IPS-NIHi7 (cell line): ENCODE data around the gene PPA2.
"Not testable (repeated sequence)": the region's sequence is repeated elsewhere in the genome, so short reads cannot be mapped to it uniquely, and the experiment has no call there.

Experiments used
- DNase-seq: peaks from one replicate; pipeline ENCODE4 v3.0.0; 2012; ENCODE audit warnings: mixed read lengths; ENCODE audit errors: extremely low spot score

PPA2 gene

GRCh38 chr4:105460306-105460705 lies 13.6 kb downstream of the PPA2 start:
- DNase-seq = no peak

GRCh38 chr4:105458541-105458940 lies 15.3 kb downstream of the PPA2 start:
- not testable (repeated sequence) for DNase-seq

- DNase-seq = no peak
Observed at GRCh38 chr4:105458001-105458400, 15.9 kb downstream of the PPA2 start.

- DNase-seq = no peak
Observed at GRCh38 chr4:105455998-105456397, 17.9 kb downstream of the PPA2 start.

- no peak for DNase-seq
Observed at GRCh38 chr4:105455182-105455581, 18.7 kb downstream of the PPA2 start.

GRCh38 chr4:105453550-105454205 lies 20.2 kb downstream of the PPA2 start:
- peak; percentile 30 for DNase-seq

GRCh38 chr4:105451346-105451745 lies 22.5 kb downstream of the PPA2 start:
- DNase-seq = no peak

GRCh38 chr4:105440890-105441289 lies 33.0 kb downstream of the PPA2 start:
- no peak for DNase-seq

GRCh38 chr4:105437637-105438036 lies 36.2 kb downstream of the PPA2 start:
- no peak for DNase-seq

- no peak for DNase-seq
Observed at GRCh38 chr4:105436414-105436813, 37.4 kb downstream of the PPA2 start.

GRCh38 chr4:105434940-105435339 lies 38.9 kb downstream of the PPA2 start:
- DNase-seq = no peak

- DNase-seq = no peak
Observed at GRCh38 chr4:105433421-105433820, 40.4 kb downstream of the PPA2 start.

- no peak for DNase-seq
Observed at GRCh38 chr4:105432438-105432837, 41.4 kb downstream of the PPA2 start.

GRCh38 chr4:105430811-105431210 lies 43.1 kb downstream of the PPA2 start:
- no peak for DNase-seq

GRCh38 chr4:105426187-105426897 lies 47.5 kb downstream of the PPA2 start:
- peak; percentile 8 for DNase-seq

GRCh38 chr4:105422207-105422920 lies 51.5 kb downstream of the PPA2 start:
- no peak for DNase-seq

- DNase-seq = no peak
Observed at GRCh38 chr4:105417624-105418023, 56.2 kb downstream of the PPA2 start.

- no peak for DNase-seq
Observed at GRCh38 chr4:105415281-105415744, 58.5 kb downstream of the PPA2 start.

GRCh38 chr4:105414316-105414715 lies 59.5 kb downstream of the PPA2 start:
- no peak for DNase-seq

GRCh38 chr4:105409135-105409534 lies 64.7 kb downstream of the PPA2 start:
- DNase-seq = not testable (repeated sequence)

GRCh38 chr4:105400901-105401677 lies 72.8 kb downstream of the PPA2 start:
- DNase-seq = no peak
